Activated naive CD8-positive, alpha-beta T cell treated with anti-CD3 and anti-CD28 coated beads, Interleukin-2, amount 10 ng/mL, durations not matched to agents 7 days and 5 days (primary cell): Measurements from ENCODE around the gene KRTAP19-7. TPM values are rescaled to one million over a fixed set of nuclear protein-coding genes. Genes with fewer than 3 reads are reported as not detected.

Experiments used
- ATAC-seq: fragments of 150-1000 bp; cut with Tn5 transposase; one replicate; pipeline ENCODE4 v1.10.0; 2021; ENCODE audit warnings: low read depth, moderate library complexity
- POLR2A ChIA-PET: fragments of 350-600 bp; sonication (Branson Sonifier 250); formaldehyde crosslinking; loops from one replicate; lab custom pipeline; 2021; ENCODE audit warnings: antibody characterized with exemption; lab: Charles Lee
- DNase-seq: peaks from one replicate; pipeline ENCODE4 v3.0.0; 2021
- H3K27ac Mint-ChIP-seq: one replicate; pipeline ENCODE4 v1.8.0; 2022; ENCODE audit warnings: mild to moderate bottlenecking, mixed read lengths
- H3K27me3 Mint-ChIP-seq: one replicate; pipeline ENCODE4 v1.8.0; 2022; ENCODE audit warnings: mild to moderate bottlenecking, moderate library complexity, mixed read lengths
- H3K36me3 Mint-ChIP-seq: one replicate; pipeline ENCODE4 v1.8.0; 2021; ENCODE audit warnings: mild to moderate bottlenecking, mixed read lengths
- H3K4me1 Mint-ChIP-seq: one replicate; pipeline ENCODE4 v1.8.0; 2021; ENCODE audit warnings: mixed read lengths
- H3K4me3 Mint-ChIP-seq: one replicate; pipeline ENCODE4 v1.8.0; 2022; ENCODE audit warnings: mild to moderate bottlenecking, moderate library complexity, mixed read lengths
- H3K9me3 Mint-ChIP-seq: one replicate; pipeline ENCODE4 v1.8.0; 2021; ENCODE audit warnings: mixed read lengths
- total RNA-seq, 2 experiments: library from RNA; stranded (reverse); gene quantifications; one replicate each; pipeline ENCODE4 v1.2.3, GENCODE V29; 2021

Gene KRTAP19-7
- total RNA-seq, 2 experiments from 2014 or later, result not detected

GRCh38 chr21:30555095-30555494 is 6.0 kb downstream of the KRTAP19-7 start:
- H3K27ac Mint-ChIP-seq, result no peak overlapping the region
- DNase-seq (no peak), ATAC-seq (no peak)
- no peaks in the 10 kb centered on the region for H3K36me3 Mint-ChIP-seq
- H3K9me3 Mint-ChIP-seq, result peaks cover 3% of the 10 kb centered on the region
- H3K27me3 Mint-ChIP-seq, result no peaks in the 10 kb centered on the region
- no peaks in the 10 kb centered on the region for H3K4me1 Mint-ChIP-seq
- POLR2A ChIA-PET, result no interaction called here
- H3K4me3 Mint-ChIP-seq, result no peak overlapping the region

GRCh38 chr21:30552782-30553181 is 8.3 kb downstream of the KRTAP19-7 start:
- no peaks in the 10 kb centered on the region for H3K4me1 Mint-ChIP-seq
- H3K9me3 Mint-ChIP-seq, result peaks cover 4% of the 10 kb centered on the region
- H3K27ac Mint-ChIP-seq, result no peak overlapping the region
- no peaks in the 10 kb centered on the region for H3K27me3 Mint-ChIP-seq
- POLR2A ChIA-PET, result no interaction called here
- DNase-seq, result no peak
- H3K4me3 Mint-ChIP-seq, result no peak overlapping the region
- no peak for ATAC-seq
- H3K36me3 Mint-ChIP-seq, result no peaks in the 10 kb centered on the region

- POLR2A ChIA-PET, result no interaction called here
Observed at GRCh38 chr21:30541764-30542163, 19.4 kb downstream of the KRTAP19-7 start, which contains the start of gene KRTAP19-6. Gene KRTAP19-6, minus strand, starts transcription at chr21:30541864. Its CDS starts 31 bp downstream, at chr21:30541833.

GRCh38 chr21:30518876-30519275 is 42.2 kb downstream of the KRTAP19-7 start:
- Mint-ChIP-seq H3K36me3 (no peaks in the 10 kb centered on the region), H3K4me1 (no peaks in the 10 kb centered on the region), H3K27me3 (peaks cover 2% of the 10 kb centered on the region), H3K27ac (no peak overlapping the region), H3K9me3 (peaks cover 2% of the 10 kb centered on the region), H3K4me3 (no peak overlapping the region)
- POLR2A ChIA-PET, result no interaction called here
- ATAC-seq (no peak), DNase-seq (no peak)

More at GRCh38 chr21:30541764-30542163, 19.4 kb downstream of the KRTAP19-7 start, which contains the start of gene KRTAP19-6:
- H3K27me3 Mint-ChIP-seq, result no peaks in the 10 kb centered on the region
- DNase-seq (no peak), ATAC-seq (no peak)
- no peaks in the 10 kb centered on the region for H3K36me3 Mint-ChIP-seq
- no peak within 1 kb of the TSS for H3K27ac Mint-ChIP-seq
- H3K4me3 Mint-ChIP-seq, result no peak within 1 kb of the TSS
- H3K4me1 Mint-ChIP-seq, result no peaks in the 10 kb centered on the region
- H3K9me3 Mint-ChIP-seq, result peaks cover 4% of the 10 kb centered on the region

GRCh38 chr21:30515681-30516080 is 45.4 kb downstream of the KRTAP19-7 start:
- no peaks in the 10 kb centered on the region for H3K36me3 Mint-ChIP-seq
- no peaks in the 10 kb centered on the region for H3K4me1 Mint-ChIP-seq
- H3K27ac Mint-ChIP-seq, result no peak overlapping the region
- H3K4me3 Mint-ChIP-seq, result no peak overlapping the region
- POLR2A ChIA-PET, result no interaction called here
- peaks cover 2% of the 10 kb centered on the region for H3K9me3 Mint-ChIP-seq
- DNase-seq (no peak), ATAC-seq (no peak)
- no peaks in the 10 kb centered on the region for H3K27me3 Mint-ChIP-seq

Other genes starting within 250 kb of the KRTAP19-7 start
- not detected for gene KRTAP26-1, start 241.0 kb downstream of the KRTAP19-7 start, total RNA-seq
- not detected for gene KRTAP27-1, start 223.6 kb downstream of the KRTAP19-7 start, total RNA-seq
- gene KRTAP23-1, start 212.7 kb downstream of the KRTAP19-7 start, total RNA-seq, result not detected
- gene KRTAP13-2, start 189.0 kb downstream of the KRTAP19-7 start, total RNA-seq, result not detected
- not detected for gene KRTAP13-1, start 165.3 kb downstream of the KRTAP19-7 start, total RNA-seq
- gene KRTAP13-3, start 135.4 kb downstream of the KRTAP19-7 start, total RNA-seq, result not detected
- not detected for gene KRTAP13-4, start 131.1 kb downstream of the KRTAP19-7 start, total RNA-seq
- gene KRTAP15-1, start 121.0 kb downstream of the KRTAP19-7 start, total RNA-seq, result not detected
- not detected for gene KRTAP19-1, start 80.9 kb downstream of the KRTAP19-7 start, total RNA-seq
- not detected for gene KRTAP19-2, start 73.9 kb downstream of the KRTAP19-7 start, total RNA-seq
- not detected for gene KRTAP19-3, start 69.3 kb downstream of the KRTAP19-7 start, total RNA-seq
- gene KRTAP19-4, start 64.1 kb downstream of the KRTAP19-7 start, total RNA-seq, result not detected
- not detected for gene KRTAP19-5, start 59.2 kb downstream of the KRTAP19-7 start, total RNA-seq
- not detected for gene KRTAP19-6, start 19.4 kb downstream of the KRTAP19-7 start, total RNA-seq
- not detected for gene KRTAP22-2, start 29.1 kb upstream of the KRTAP19-7 start, total RNA-seq
- not detected for gene KRTAP6-3, start 31.1 kb upstream of the KRTAP19-7 start, total RNA-seq
- gene KRTAP6-2, start 37.6 kb upstream of the KRTAP19-7 start, total RNA-seq, result not detected
- not detected for gene KRTAP22-1, start 39.8 kb upstream of the KRTAP19-7 start, total RNA-seq
- not detected for gene KRTAP6-1, start 52.6 kb upstream of the KRTAP19-7 start, total RNA-seq
- gene KRTAP20-1, start 55.1 kb upstream of the KRTAP19-7 start, total RNA-seq, result not detected
- gene KRTAP20-4, start 59.3 kb upstream of the KRTAP19-7 start, total RNA-seq, result not detected
- not detected for gene KRTAP20-2, start 73.9 kb upstream of the KRTAP19-7 start, total RNA-seq
- gene KRTAP20-3, start 81.5 kb upstream of the KRTAP19-7 start, total RNA-seq, result not detected
- not detected for gene KRTAP21-3, start 157.5 kb upstream of the KRTAP19-7 start, total RNA-seq
- not detected for gene KRTAP21-2, start 185.9 kb upstream of the KRTAP19-7 start, total RNA-seq
- not detected for gene KRTAP21-1, start 194.1 kb upstream of the KRTAP19-7 start, total RNA-seq